K562 (cell line): ENCODE results near the gene UBA3. TPM values are rescaled to one million over a fixed set of nuclear protein-coding genes. Genes with fewer than 3 reads are reported as not detected.
A peak's percentile ranks its signal among the peaks of the same experiment; 100 is the strongest.

ENCODE experiments used
- ATAC-seq: fragments of 200-7000 bp; cut with Tn5 transposase; 3 replicates; pipeline ENCODE4 v1.9.1; 2020; ENCODE audit warnings: moderate library complexity
- BruUV-seq: library from RNA; stranded (reverse); fragments of 400-500 nt; replicated peaks from 2 replicates; lab custom pipeline; 2021; lab: Mats Ljungman, UMichigan
- CTCF ChIA-PET: fragments of 300-600 bp; formaldehyde crosslinking; extraction: SDS; loops from one replicate; lab custom pipeline; 2021; ENCODE audit warnings: low intra/inter-chr PET ratio; lab: Yijun Ruan, JAX
- POLR2A ChIA-PET: fragments of 300-600, 350-650 bp; sonication (Branson Sonifier 250); formaldehyde crosslinking; extraction: SDS; loops from one replicate; lab custom pipeline; 2021; ENCODE audit warnings: antibody characterized with exemption, inconsistent platforms; lab: Yijun Ruan, JAX
- DNase-seq, 4 experiments: peaks; one replicate each; pipeline versions ENCODE4 v3.0.0 to v3.0.0-alpha.2; 2011 to 2018; ENCODE audit warnings: low spot score in 3 of 4, mixed read lengths in 3 of 4; ENCODE audit errors: extremely low read depth in 1 of 4
- FAIRE-seq: peaks from 2 replicates; lab custom pipeline; 2011; peaks lifted over from hg19 to GRCh38; lab: Jason Lieb, UNC
- H2AFZ ChIP-seq: 2 replicates; pipeline ENCODE4 v1.6.0; 2011; ENCODE audit warnings: low read depth, low read length, control low read depth, inconsistent platforms
- H3K27ac ChIP-seq: fragments of 200-600 bp; 3 replicates; pipeline ENCODE4 v1.8.0; 2011; ENCODE audit warnings: low read depth, mild to moderate bottlenecking, control low read depth, inconsistent platforms, low read length, moderate library complexity, mixed read lengths; ENCODE audit errors: extremely low read depth
- H3K27me3 ChIP-seq, 2 experiments: fragments of 300-600 bp in 1 of 2; 2 replicates in 1 of 2; 3 replicates in 1 of 2; pipeline versions ENCODE4 v1.6.0 to v1.8.0; 2011; ENCODE audit warnings: inconsistent platforms in 2 of 2, low read length in 2 of 2, mild to moderate bottlenecking in 1 of 2, mixed read lengths in 1 of 2, moderate library complexity in 1 of 2; ENCODE audit not compliant: control insufficient read depth in 2 of 2, insufficient read depth in 2 of 2
- H3K36me3 ChIP-seq: fragments of 300-600 bp; 3 replicates; pipeline ENCODE4 v1.8.0; 2011; ENCODE audit warnings: mild to moderate bottlenecking, low read length, inconsistent platforms; ENCODE audit not compliant: control insufficient read depth, insufficient read depth
- H3K4me1 ChIP-seq, 2 experiments: fragments of 200-600 bp in 1 of 2; replicated peaks in 1 of 2; 2 replicates in 1 of 2; 3 replicates in 1 of 2; pipeline versions ENCODE4 v1.5.1 to v1.8.0; 2011; ENCODE audit warnings: inconsistent platforms in 2 of 2, low read length in 2 of 2, mild to moderate bottlenecking in 1 of 2, mixed read lengths in 1 of 2, moderate library complexity in 1 of 2; ENCODE audit not compliant: control insufficient read depth in 2 of 2, insufficient read depth in 2 of 2
- H3K4me2 ChIP-seq: 2 replicates; pipeline ENCODE4 v1.6.1; 2011; ENCODE audit warnings: low read length, control low read depth, inconsistent platforms, mixed read lengths; ENCODE audit not compliant: insufficient read depth
- H3K4me3 ChIP-seq: fragments of 200-600 bp; sonication (generic), shearing (Covaris generic); 2 replicates; pipeline ENCODE4 v1.5.1; 2016; ENCODE audit warnings: control low read depth, inconsistent platforms
- H3K79me2 ChIP-seq: fragments of 200-600 bp; 3 replicates; pipeline ENCODE4 v1.8.0; 2011; ENCODE audit warnings: low read length, inconsistent platforms; ENCODE audit not compliant: control insufficient read depth, insufficient read depth
- H3K9ac ChIP-seq, 2 experiments: 2 replicates each; pipeline versions ENCODE4 v1.6.0 to v1.6.1; 2011; ENCODE audit warnings: low read depth in 2 of 2, low read length in 2 of 2, control low read depth in 1 of 2, inconsistent platforms in 1 of 2, mild to moderate bottlenecking in 1 of 2, mixed read lengths in 1 of 2; ENCODE audit not compliant: insufficient read depth in 1 of 2
- H3K9me1 ChIP-seq: one replicate; pipeline ENCODE4 v1.6.0; 2011; ENCODE audit warnings: inconsistent platforms, mild to moderate bottlenecking, low read length, moderate library complexity; ENCODE audit not compliant: control insufficient read depth, insufficient read depth
- H3K9me3 ChIP-seq: replicated peaks from 2 replicates; pipeline ENCODE4 v1.5.1; 2011; ENCODE audit warnings: low read depth, low read length, inconsistent platforms; ENCODE audit not compliant: control insufficient read depth, insufficient read depth
- H4K20me1 ChIP-seq: replicated peaks from 2 replicates; pipeline ENCODE4 v1.6.1; 2011; ENCODE audit warnings: low read length, inconsistent platforms, mixed read lengths; ENCODE audit not compliant: control insufficient read depth, insufficient read depth
- JUND ChIP-seq, 2 experiments: IDR thresholded peaks; 2 replicates in 1 of 2; 3 replicates in 1 of 2; pipeline ENCODE4 v1.6.1; 2011; ENCODE audit warnings: borderline replicate concordance in 2 of 2, low read depth in 2 of 2, low read length in 2 of 2, improper control_type of control experiment in 1 of 2, missing biosample characterization in 1 of 2, missing genetic modification characterization in 1 of 2, missing genetic modification reagents in 1 of 2
- NFATC3 ChIP-seq: fragments of 450-650 bp; IDR thresholded peaks from 2 replicates; pipeline ENCODE4 v1.6.1; 2017; ENCODE audit warnings: mild to moderate bottlenecking
- POLR2AphosphoS5 ChIP-seq: IDR thresholded peaks from 2 replicates; pipeline ENCODE4 v1.6.1; 2011; ENCODE audit warnings: mild to moderate bottlenecking, low read depth, low read length, moderate library complexity; ENCODE audit not compliant: control insufficient read depth, insufficient read depth
- XRCC3 ChIP-seq: fragments of 450-650 bp; IDR thresholded peaks from 2 replicates; pipeline ENCODE4 v1.6.1; 2017; ENCODE audit warnings: mild to moderate bottlenecking, moderate library complexity
- WGBS: fragments of 100-300 bp; shearing (Covaris generic); methylation state at CpG from one replicate; pipeline ENCODE4 v1.1.6; 2016; ENCODE audit warnings: low coverage, mixed read lengths; ENCODE audit not compliant: insufficient coverage; ENCODE audit errors: missing lambda C conversion rate; 5-methylcytosine and 5-hydroxymethylcytosine counted together
- in situ Hi-C: fragments of 300-500 bp; cut with MboI; formaldehyde crosslinking; loops from 4 replicates; pipeline ENCODE4 v1.15.0; 2018; ENCODE audit warnings: inconsistent platforms, mixed read lengths
- intact Hi-C: fragments of 100-400 bp; cut with micrococcal nuclease; formaldehyde crosslinking; loops from 2 replicates; pipeline ENCODE4 v1.14.2; 2022
- polyA plus RNA-seq, 8 experiments: library from polyadenylated mRNA; depleted of rRNA in 4 of 8; stranded (reverse) in 5 of 8; unstranded in 3 of 8; fragments of >200 nt; fragmentation: Nextera tagmentation in 2 of 8; fragmentation: Illumina TruSeq in 1 of 8; extraction: Ambion mirVana in 2 of 8; extraction: Trizol in 1 of 8; gene quantifications; 2 replicates each; pipeline versions ENCODE4 v1.2.1 to v1.2.3, GENCODE V29; 2011 to 2014; ENCODE audit warnings: inconsistent platforms in 1 of 8, missing spikeins in 1 of 8
- total RNA-seq, 7 experiments: library from RNA; depleted of rRNA in 6 of 7; stranded (reverse); fragments of >200 nt in 6 of 7; fragmentation: Illumina TruSeq in 2 of 7; extraction: Trizol in 2 of 7; gene quantifications; 2 replicates each; pipeline versions ENCODE4 v1.2.1 to v1.2.3, GENCODE V29; 2011 to 2021; ENCODE audit warnings: low replicate concordance in 1 of 7
- TF ChIP-seq, protein P1 (sequence below): fragments of 450-650 bp; IDR thresholded peaks from 2 replicates; pipeline ENCODE4 v1.6.1; 2017; ENCODE audit warnings: antibody characterized with exemption, mild to moderate bottlenecking
- TF ChIP-seq, protein P2 (sequence below): fragments of 250-450 bp; sonication (Bioruptor Pico); IDR thresholded peaks from 2 replicates; pipeline ENCODE4 v1.8.0; 2021; ENCODE audit warnings: borderline replicate concordance, mild to moderate bottlenecking, moderate library complexity; ENCODE audit not compliant: poor library complexity, severe bottlenecking

UBA3 gene
- total and polyA plus RNA-seq, 9 of the 15 experiments (the other 6 are each of a cell fraction or from before 2014, with no cell fraction given) = 23.2 to 80.0 (median 38.6) TPM

DNA sequence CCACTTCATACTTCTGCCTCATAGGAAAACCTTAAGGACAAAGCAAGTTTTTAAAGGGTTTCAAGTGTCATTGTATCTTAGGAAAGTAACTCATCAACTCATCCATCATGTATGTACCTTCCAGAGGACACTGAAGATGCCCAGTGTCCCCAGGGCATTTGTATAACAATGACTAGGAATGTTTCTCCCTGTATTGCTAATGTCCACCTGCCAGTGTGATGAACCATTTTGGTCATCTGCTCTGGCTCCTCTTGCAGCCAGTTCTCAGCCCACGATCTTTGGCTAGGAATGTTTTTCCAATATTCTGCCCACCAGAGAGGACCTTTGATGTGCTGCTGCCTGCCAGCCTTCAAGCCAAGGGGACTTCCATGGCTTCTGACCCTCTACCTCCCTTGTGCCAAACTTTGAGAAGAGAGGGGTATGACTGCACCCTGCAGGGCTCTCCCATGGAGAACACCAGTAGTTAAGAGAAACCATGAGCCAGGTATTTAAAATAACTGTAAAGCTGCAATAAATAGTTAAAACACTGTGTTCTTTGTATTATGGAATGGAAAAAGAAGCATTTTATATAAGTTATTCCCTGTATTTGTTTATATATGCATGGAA is 30.9 kb upstream of the UBA3 start:
- Histone ChIP-seq H3K27ac (no peak overlapping the region), H3K9me1 (no peaks in the 10 kb centered on the region), H3K9ac (no peak overlapping the region), H3K4me2 (no peak overlapping the region), H3K4me3 (no peak overlapping the region), H2AFZ (no peak overlapping the region), H3K9me3 (no peaks in the 10 kb centered on the region), H4K20me1 (no peaks in the 10 kb centered on the region), H3K79me2 (no peaks in the 10 kb centered on the region)
- FAIRE-seq (no peak), DNase-seq (no peak)
- in situ Hi-C loops (no loop called here), intact Hi-C loops (no loop called here)
- 57% methylated on average over 1 of the region's 1 CpG for WGBS
- no peak for TF ChIP-seq NFATC3
- TF ChIP-seq, all 486 proteins: peak for 0
- ATAC-seq = no peak
- H3K4me1 ChIP-seq = peaks cover 0 to 9% of the 10 kb centered on the region in 2 experiments; a peak in 3 of 5 replicates
- CTCF ChIA-PET = interaction anchor here (0.7 kb wide), 1 partner anchor 24 kb away, joined by 3 read pairs; no protein-coding TSS in a partner anchor
- POLR2A ChIA-PET = no interaction called here
- H3K27me3 ChIP-seq = no peaks in the 10 kb centered on the region
- no TSS peak for BruUV-seq
- H3K36me3 ChIP-seq = no peaks in the 10 kb centered on the region

DNA sequence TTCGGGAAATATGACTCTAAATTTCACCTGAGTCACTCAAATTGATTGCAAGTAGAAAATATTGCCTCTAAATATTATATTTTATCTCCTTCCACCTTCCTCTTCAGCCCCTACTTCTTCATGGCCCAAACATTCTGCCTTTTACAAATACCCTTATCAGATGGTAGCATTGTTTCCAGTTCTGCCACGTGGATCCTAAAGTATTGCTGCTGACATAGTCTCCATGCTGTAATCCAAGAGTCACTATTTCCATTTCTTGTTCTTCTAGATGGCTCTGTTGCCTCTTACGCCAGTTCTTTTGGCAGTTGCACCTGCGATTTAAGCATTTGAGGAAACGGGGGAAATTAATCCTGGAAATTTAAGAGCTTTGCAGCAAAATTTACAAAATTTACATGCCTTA is 28.6 kb upstream of the UBA3 start:
- DNase-seq = peak in 2 of 4 experiments; percentile 11 to 20
- Histone ChIP-seq H3K27ac (0 out of 3 replicates have a peak overlapping the region, but pooled peaks have one; percentile 26), H3K4me3 (no peak overlapping the region), H3K4me2 (no peak overlapping the region), H3K9me1 (no peaks in the 10 kb centered on the region), H3K4me1 (peaks cover 0 to 15% of the 10 kb centered on the region in 2 experiments; a peak in 3 of 5 replicates), H3K9me3 (no peaks in the 10 kb centered on the region), H2AFZ (peak overlapping the region; percentile 86), H3K9ac (no peak overlapping the region), H3K27me3 (no peaks in the 10 kb centered on the region), H4K20me1 (no peaks in the 10 kb centered on the region), H3K36me3 (peaks cover 7% of the 10 kb centered on the region; the same call in 1 of the 3 replicates), H3K79me2 (no peaks in the 10 kb centered on the region)
- POLR2A ChIA-PET = interaction anchor here (0.7 to 1.4 kb wide), 2 partner anchors 17 to 26 kb away, joined by 3 to 4 read pairs; no protein-coding TSS in a partner anchor
- WGBS = 33% methylated on average over 5 of the region's 5 CpGs
- CTCF ChIA-PET = no interaction called here
- intact Hi-C loops = no loop called here
- in situ Hi-C loops = no loop called here
- FAIRE-seq = peak; percentile 11
- peak; percentile 58; the same call in 1 of the 3 replicates for ATAC-seq
- no TSS peak for BruUV-seq
- no peak for TF ChIP-seq POLR2AphosphoS5
- TF ChIP-seq, protein P1, sequence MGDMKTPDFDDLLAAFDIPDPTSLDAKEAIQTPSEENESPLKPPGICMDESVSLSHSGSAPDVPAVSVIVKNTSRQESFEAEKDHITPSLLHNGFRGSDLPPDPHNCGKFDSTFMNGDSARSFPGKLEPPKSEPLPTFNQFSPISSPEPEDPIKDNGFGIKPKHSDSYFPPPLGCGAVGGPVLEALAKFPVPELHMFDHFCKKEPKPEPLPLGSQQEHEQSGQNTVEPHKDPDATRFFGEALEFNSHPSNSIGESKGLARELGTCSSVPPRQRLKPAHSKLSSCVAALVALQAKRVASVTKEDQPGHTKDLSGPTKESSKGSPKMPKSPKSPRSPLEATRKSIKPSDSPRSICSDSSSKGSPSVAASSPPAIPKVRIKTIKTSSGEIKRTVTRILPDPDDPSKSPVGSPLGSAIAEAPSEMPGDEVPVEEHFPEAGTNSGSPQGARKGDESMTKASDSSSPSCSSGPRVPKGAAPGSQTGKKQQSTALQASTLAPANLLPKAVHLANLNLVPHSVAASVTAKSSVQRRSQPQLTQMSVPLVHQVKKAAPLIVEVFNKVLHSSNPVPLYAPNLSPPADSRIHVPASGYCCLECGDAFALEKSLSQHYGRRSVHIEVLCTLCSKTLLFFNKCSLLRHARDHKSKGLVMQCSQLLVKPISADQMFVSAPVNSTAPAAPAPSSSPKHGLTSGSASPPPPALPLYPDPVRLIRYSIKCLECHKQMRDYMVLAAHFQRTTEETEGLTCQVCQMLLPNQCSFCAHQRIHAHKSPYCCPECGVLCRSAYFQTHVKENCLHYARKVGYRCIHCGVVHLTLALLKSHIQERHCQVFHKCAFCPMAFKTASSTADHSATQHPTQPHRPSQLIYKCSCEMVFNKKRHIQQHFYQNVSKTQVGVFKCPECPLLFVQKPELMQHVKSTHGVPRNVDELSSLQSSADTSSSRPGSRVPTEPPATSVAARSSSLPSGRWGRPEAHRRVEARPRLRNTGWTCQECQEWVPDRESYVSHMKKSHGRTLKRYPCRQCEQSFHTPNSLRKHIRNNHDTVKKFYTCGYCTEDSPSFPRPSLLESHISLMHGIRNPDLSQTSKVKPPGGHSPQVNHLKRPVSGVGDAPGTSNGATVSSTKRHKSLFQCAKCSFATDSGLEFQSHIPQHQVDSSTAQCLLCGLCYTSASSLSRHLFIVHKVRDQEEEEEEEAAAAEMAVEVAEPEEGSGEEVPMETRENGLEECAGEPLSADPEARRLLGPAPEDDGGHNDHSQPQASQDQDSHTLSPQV = peak; percentile 40; the same call in 1 of the 2 replicates
- TF ChIP-seq XRCC3 = no peak
- peak; percentile 24; the same call in 1 of the 2 replicates for TF ChIP-seq JUND (IDR thresholded peaks at IDR 0.05; ENCODE audit: borderline replicate concordance, low read depth, low read length)
- TF ChIP-seq JUND (tag; IDR thresholded peaks at IDR 0.05; ENCODE audit: borderline replicate concordance, low read depth, low read length) = no peak
- TF ChIP-seq, protein P2, sequence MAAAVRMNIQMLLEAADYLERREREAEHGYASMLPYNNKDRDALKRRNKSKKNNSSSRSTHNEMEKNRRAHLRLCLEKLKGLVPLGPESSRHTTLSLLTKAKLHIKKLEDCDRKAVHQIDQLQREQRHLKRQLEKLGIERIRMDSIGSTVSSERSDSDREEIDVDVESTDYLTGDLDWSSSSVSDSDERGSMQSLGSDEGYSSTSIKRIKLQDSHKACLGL (CRISPR knock-in tag) = no peak
